Effector memory CD4-positive, alpha-beta T cell (primary cell): ENCODE results near the gene CDHR4.

Experiments
- DNase-seq, 3 donors: peaks; one replicate each; pipeline ENCODE4 v3.0.0-alpha.2; 2020
- H3K27ac ChIP-seq: 2 replicates; pipeline ENCODE4 v1.7.0; 2013; ENCODE audit warnings: mild to moderate bottlenecking, low read length, moderate library complexity; ENCODE audit not compliant: insufficient read depth, poor library complexity, severe bottlenecking
- H3K27me3 ChIP-seq: replicated peaks from 2 replicates; pipeline ENCODE4 v1.7.0; 2013; ENCODE audit warnings: mild to moderate bottlenecking, low read length; ENCODE audit not compliant: insufficient read depth, control insufficient read depth, poor library complexity, severe bottlenecking
- H3K36me3 ChIP-seq: 2 replicates; pipeline ENCODE4 v1.7.0; 2013; ENCODE audit warnings: mild to moderate bottlenecking, low read length, moderate library complexity; ENCODE audit not compliant: control insufficient read depth, insufficient read depth
- H3K4me1 ChIP-seq: 2 replicates; pipeline ENCODE4 v1.7.0; 2013; ENCODE audit warnings: low read length, mild to moderate bottlenecking; ENCODE audit not compliant: control insufficient read depth, insufficient read depth, poor library complexity, severe bottlenecking
- H3K4me3 ChIP-seq: 2 replicates; pipeline ENCODE4 v1.7.0; 2013; ENCODE audit warnings: low read length, low read depth, mild to moderate bottlenecking; ENCODE audit not compliant: insufficient read depth, poor library complexity, severe bottlenecking
- H3K9me3 ChIP-seq: 2 replicates; pipeline ENCODE4 v1.7.0; 2013; ENCODE audit warnings: mild to moderate bottlenecking, low read length, moderate library complexity; ENCODE audit not compliant: control insufficient read depth
- total RNA-seq, 3 donors: gene quantifications; one replicate each; lab custom pipeline; 2026; lab: John Stamatoyannopoulos, UW

The CDHR4 gene, protein sequence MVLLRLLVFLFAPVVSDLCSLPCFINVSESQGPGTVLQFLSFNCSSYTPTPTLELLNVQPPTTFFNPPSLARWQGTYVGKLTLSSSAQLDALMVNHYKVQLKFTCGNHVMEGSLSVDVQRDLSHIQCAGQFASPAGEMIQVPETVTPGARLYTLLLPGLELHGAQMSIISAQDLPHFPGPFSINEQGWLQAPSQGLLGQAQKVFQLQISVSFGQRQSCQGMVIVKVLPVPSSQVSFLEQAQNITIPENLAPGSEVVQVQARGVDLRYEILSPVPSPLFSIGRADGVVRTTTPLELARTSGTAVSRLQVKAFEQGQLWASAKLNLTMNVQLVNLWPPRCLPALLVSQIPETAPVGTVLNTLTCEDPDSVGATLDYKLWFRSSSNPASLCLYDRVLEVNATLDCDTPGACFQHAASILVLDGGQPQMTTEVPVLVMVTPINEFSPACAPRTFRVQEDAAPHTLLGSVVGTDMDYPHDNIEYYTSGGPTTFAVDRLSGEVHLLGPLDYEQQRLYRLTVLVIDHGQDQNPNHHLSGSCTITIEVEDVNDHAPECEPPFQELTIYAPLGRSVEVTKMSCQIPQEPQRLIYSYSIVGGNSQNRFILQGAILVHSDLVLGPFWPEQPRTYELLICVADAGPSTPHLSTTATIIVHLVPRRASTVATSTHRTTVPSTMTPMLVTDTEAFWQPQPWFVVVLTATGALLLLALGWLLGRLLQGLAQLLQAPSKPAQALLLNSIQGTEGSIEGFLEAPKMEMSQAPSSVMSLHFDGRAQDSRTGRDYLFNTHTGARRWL
- 0 to 0.52 (median 0.19) reads per million in 3 donors for total RNA-seq

DNA sequence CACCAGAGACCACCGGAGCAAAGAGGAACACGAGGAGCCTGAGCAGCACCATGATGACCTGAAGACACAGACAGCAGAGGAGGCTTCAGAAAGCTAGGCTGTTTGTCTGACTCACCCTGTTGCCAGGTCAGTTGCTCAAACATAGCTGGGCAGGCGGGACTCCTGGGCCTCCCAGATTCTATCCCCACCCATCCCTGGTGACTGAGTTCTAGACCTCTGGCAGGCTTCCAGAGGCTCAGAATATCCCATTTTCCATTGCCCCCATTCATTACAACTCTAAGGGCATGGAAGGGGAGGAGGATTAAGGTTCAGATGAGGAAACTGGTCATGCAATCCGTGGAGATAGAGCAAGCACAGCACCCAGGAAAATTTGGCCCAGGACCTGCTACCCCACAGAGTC is at the start of gene CDHR4:
Gene CDHR4, minus strand, starts transcription at position 113 of the 400 bp plus-strand sequence. Its CDS starts 61 bp downstream, at position 52.
- no peak within 1 kb of the TSS for H3K27ac ChIP-seq
- H3K9me3 ChIP-seq = no peaks in the 10 kb centered on the region
- no peaks in the 10 kb centered on the region for H3K27me3 ChIP-seq
- no peaks in the 10 kb centered on the region for H3K36me3 ChIP-seq
- peaks cover 6% of the 10 kb centered on the region for H3K4me1 ChIP-seq
- H3K4me3 ChIP-seq = no peak within 1 kb of the TSS
- no peak for DNase-seq

DNA sequence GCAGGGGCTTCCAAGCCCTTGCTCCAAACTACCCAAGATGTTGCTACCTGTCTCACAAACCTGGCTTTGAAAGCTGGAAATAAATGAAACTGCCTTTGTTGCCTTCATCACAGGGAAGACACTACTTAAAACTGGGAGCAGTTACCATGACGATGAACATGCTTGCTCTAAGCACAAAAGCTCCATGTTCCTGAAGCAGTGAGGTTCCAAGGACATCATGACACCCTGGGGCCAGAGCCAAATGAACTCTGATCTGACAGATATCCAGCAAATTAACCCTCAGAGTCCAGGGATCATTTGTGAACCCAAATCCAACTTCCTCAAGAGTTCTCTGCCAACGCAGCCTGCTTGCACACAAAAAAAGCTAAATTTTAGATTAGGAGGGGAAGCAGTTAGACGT is 46.0 kb upstream of the CDHR4 start:
- DNase-seq = no peak
- H3K4me1 ChIP-seq = no peaks in the 10 kb centered on the region
- no peaks in the 10 kb centered on the region for H3K27me3 ChIP-seq
- no peak overlapping the region for H3K27ac ChIP-seq
- H3K9me3 ChIP-seq = no peaks in the 10 kb centered on the region
- H3K4me3 ChIP-seq = no peak overlapping the region
- H3K36me3 ChIP-seq = no peaks in the 10 kb centered on the region

DNA sequence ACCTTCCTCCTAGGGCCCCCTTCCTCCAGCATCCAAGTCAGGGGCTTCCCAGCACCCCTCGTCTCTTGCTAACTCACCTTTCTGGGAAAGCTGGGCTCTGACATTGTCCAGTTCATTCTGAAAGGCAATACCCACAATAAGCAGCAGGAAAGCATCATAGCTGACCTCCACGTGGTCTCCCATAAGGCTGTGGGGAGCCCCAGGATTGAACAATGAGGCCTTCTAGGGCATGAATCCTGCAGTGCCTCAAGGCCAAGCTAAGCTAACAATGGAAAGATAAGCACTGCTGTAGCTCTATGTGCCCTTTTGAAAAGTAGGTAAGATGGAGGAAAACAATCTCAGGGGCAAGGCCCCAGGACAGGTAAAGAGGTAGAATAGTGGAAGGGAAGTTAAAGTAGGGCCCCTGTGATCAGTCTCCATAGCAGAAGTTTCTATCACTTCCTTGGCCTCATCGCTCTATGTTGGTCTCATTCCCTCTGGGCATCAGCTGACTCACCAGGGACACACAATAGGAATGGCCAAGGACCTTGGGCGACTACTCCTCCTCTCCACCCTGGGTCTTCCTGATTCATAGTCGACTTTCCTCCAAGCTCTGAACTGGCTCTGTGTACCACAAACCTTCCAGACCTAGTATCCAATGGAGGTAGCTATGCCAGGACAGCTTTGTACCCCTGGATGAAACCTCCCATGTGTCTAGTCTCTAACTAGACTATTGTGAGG is 45.0 kb upstream of the CDHR4 start:
- no peaks in the 10 kb centered on the region for H3K36me3 ChIP-seq
- H3K27me3 ChIP-seq = no peaks in the 10 kb centered on the region
- no peak for DNase-seq
- no peaks in the 10 kb centered on the region for H3K4me1 ChIP-seq
- H3K4me3 ChIP-seq = no peak overlapping the region
- H3K27ac ChIP-seq = no peak overlapping the region
- no peaks in the 10 kb centered on the region for H3K9me3 ChIP-seq

DNA sequence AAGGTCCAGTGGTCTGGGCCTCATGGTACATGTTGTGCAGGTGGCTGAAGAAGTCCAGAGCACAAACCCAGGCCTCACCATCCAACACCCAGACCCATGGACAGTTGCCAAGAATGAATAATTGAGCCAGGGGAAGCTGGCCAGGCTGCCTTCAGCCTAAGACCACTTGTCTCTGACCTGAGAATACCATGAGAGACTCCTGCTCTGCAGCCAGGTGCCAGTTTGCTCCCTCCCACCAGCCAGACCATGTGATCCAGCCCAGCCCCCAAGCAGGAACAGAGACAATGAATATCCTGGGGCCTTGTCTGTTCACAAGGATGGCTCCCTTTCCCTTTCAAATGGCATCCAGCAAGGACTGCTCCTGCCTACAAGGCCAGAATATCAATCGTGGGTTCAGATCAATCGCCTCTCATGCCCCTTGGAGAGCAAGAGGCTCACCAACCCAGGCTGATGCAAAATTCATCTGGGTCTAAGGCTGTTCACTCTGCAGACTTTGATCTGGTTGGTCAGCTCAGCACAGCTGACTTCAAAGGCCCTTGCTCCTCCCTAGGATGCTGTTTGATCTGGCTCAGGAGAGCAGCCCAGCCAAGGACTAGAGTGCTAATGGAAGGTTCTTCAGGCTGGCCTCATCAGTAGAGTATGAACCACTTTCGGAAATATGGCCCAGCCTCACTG is 43.3 kb upstream of the CDHR4 start:
- DNase-seq = no peak
- Histone ChIP-seq H3K4me3 (no peak overlapping the region), H3K27ac (no peak overlapping the region), H3K27me3 (no peaks in the 10 kb centered on the region), H3K36me3 (no peaks in the 10 kb centered on the region), H3K4me1 (no peaks in the 10 kb centered on the region), H3K9me3 (no peaks in the 10 kb centered on the region)

- Histone ChIP-seq H3K27me3 (no peaks in the 10 kb centered on the region), H3K36me3 (no peaks in the 10 kb centered on the region), H3K27ac (no peak overlapping the region)
Measured at GRCh38 chr3:49841806-49842205, 42.1 kb upstream of the CDHR4 start.

GRCh38 chr3:49841126-49841696 is 41.5 kb upstream of the CDHR4 start:
- no peaks in the 10 kb centered on the region for H3K36me3 ChIP-seq
- no peaks in the 10 kb centered on the region for H3K27me3 ChIP-seq
- DNase-seq = no peak
- no peaks in the 10 kb centered on the region for H3K4me1 ChIP-seq
- no peak overlapping the region for H3K4me3 ChIP-seq
- no peaks in the 10 kb centered on the region for H3K9me3 ChIP-seq
- H3K27ac ChIP-seq = no peak overlapping the region

More at GRCh38 chr3:49841806-49842205, 42.1 kb upstream of the CDHR4 start:
- Histone ChIP-seq H3K4me3 (no peak overlapping the region), H3K4me1 (no peaks in the 10 kb centered on the region), H3K9me3 (no peaks in the 10 kb centered on the region)
- no peak for DNase-seq

DNA sequence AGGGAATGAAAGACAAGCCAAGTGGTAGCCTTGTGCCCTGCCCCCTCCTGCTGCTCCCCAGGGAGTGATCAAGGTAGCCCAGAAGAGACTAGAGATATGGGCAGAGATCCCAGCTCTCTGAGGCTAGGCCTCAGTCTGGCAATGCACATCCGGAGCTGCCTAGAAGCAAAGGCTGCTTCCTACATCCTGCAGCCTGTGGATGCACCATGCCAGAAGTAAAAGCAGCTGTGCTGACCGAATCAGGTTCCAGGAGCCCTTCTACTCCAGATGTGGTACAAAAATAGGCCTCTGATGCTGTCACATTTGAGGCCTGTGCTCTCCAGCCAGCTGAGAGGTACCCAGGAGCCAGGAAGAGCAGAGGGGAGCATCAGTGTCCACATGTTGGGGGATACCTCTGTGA is 40.7 kb upstream of the CDHR4 start:
- no peaks in the 10 kb centered on the region for H3K36me3 ChIP-seq
- H3K27ac ChIP-seq = no peak overlapping the region
- no peaks in the 10 kb centered on the region for H3K27me3 ChIP-seq
- H3K9me3 ChIP-seq = no peaks in the 10 kb centered on the region
- H3K4me3 ChIP-seq = no peak overlapping the region
- no peak for DNase-seq
- no peaks in the 10 kb centered on the region for H3K4me1 ChIP-seq

GRCh38 chr3:49839193-49839809 is 39.6 kb upstream of the CDHR4 start:
- H3K27me3 ChIP-seq = no peaks in the 10 kb centered on the region
- no peak overlapping the region for H3K27ac ChIP-seq
- H3K4me1 ChIP-seq = no peaks in the 10 kb centered on the region
- DNase-seq = peak; percentile 53 to 66 (median 62)
- H3K4me3 ChIP-seq = no peak overlapping the region
- no peaks in the 10 kb centered on the region for H3K36me3 ChIP-seq
- H3K9me3 ChIP-seq = no peaks in the 10 kb centered on the region

GRCh38 chr3:49831341-49831740 is 31.7 kb upstream of the CDHR4 start:
- Histone ChIP-seq H3K27me3 (no peaks in the 10 kb centered on the region), H3K27ac (no peak overlapping the region), H3K9me3 (no peaks in the 10 kb centered on the region), H3K4me3 (no peak overlapping the region), H3K4me1 (no peaks in the 10 kb centered on the region), H3K36me3 (no peaks in the 10 kb centered on the region)
- DNase-seq = no peak
